ENCODE measurements around the gene LTC4S.
"Not testable (repeated sequence)": the region's sequence is repeated elsewhere in the genome, so short reads cannot be mapped to it uniquely, and the experiment has no call there.

LTC4S gene

GRCh38 chr5:179769796-179770195 is 24.0 kb upstream of the LTC4S start:
- no peak for DNase-seq

GRCh38 chr5:179771311-179771895 is 22.4 kb upstream of the LTC4S start:
- no peak for DNase-seq

GRCh38 chr5:179772351-179772750 is 21.4 kb upstream of the LTC4S start:
- no peak for DNase-seq

GRCh38 chr5:179773686-179774040 is 20.1 kb upstream of the LTC4S start:
- DNase-seq, result no peak

GRCh38 chr5:179774442-179774841 is 19.3 kb upstream of the LTC4S start:
- no peak for DNase-seq

- no peak for DNase-seq
Measured at GRCh38 chr5:179776411-179776938, 17.3 kb upstream of the LTC4S start.

GRCh38 chr5:179777456-179777855 is 16.3 kb upstream of the LTC4S start:
- no peak for DNase-seq

GRCh38 chr5:179777909-179778308 is 15.9 kb upstream of the LTC4S start:
- no peak for DNase-seq

- no peak for DNase-seq
Measured at GRCh38 chr5:179778591-179778990, 15.2 kb upstream of the LTC4S start.

- DNase-seq, result no peak
Measured at GRCh38 chr5:179779826-179780225, 14.0 kb upstream of the LTC4S start.

- DNase-seq, result no peak
Measured at GRCh38 chr5:179780362-179780761, 13.4 kb upstream of the LTC4S start.

- no peak for DNase-seq
Measured at GRCh38 chr5:179781846-179782245, 11.9 kb upstream of the LTC4S start.

- no peak for DNase-seq
Measured at GRCh38 chr5:179783128-179783527, 10.7 kb upstream of the LTC4S start.

- DNase-seq, result no peak
Measured at GRCh38 chr5:179786861-179787260, 6.9 kb upstream of the LTC4S start.

GRCh38 chr5:179788193-179788854 is 5.5 kb upstream of the LTC4S start:
- DNase-seq, result no peak

GRCh38 chr5:179789278-179789677 is 4.5 kb upstream of the LTC4S start:
- not testable (repeated sequence) for DNase-seq

GRCh38 chr5:179791881-179792611 is 1.7 kb upstream of the LTC4S start:
- no peak for DNase-seq

GRCh38 chr5:179792612-179793467 is 946 bp upstream of the LTC4S start:
- DNase-seq, result no peak

- DNase-seq, result no peak
Measured at GRCh38 chr5:179794171-179794570, 385 bp downstream of the LTC4S start.

GRCh38 chr5:179794575-179794974 is 789 bp downstream of the LTC4S start:
- DNase-seq, result no peak

GRCh38 chr5:179795049-179795862 is 1.5 kb downstream of the LTC4S start:
- DNase-seq, result no peak

All from stimulated activated CD4-positive, alpha-beta T cell treated with anti-CD3 and anti-CD28 coated beads, Interleukin-2, amount 100 ng/mL, for 48 hours (primary cell).